GM10847 (cell line): ENCODE data around the gene CARD14.

Experiments
- POLR2A ChIP-seq: IDR thresholded peaks from 2 replicates; pipeline ENCODE4 v1.6.1; 2011; ENCODE audit not compliant: insufficient read length; ENCODE audit errors: extremely low read depth

Gene CARD14

DNA sequence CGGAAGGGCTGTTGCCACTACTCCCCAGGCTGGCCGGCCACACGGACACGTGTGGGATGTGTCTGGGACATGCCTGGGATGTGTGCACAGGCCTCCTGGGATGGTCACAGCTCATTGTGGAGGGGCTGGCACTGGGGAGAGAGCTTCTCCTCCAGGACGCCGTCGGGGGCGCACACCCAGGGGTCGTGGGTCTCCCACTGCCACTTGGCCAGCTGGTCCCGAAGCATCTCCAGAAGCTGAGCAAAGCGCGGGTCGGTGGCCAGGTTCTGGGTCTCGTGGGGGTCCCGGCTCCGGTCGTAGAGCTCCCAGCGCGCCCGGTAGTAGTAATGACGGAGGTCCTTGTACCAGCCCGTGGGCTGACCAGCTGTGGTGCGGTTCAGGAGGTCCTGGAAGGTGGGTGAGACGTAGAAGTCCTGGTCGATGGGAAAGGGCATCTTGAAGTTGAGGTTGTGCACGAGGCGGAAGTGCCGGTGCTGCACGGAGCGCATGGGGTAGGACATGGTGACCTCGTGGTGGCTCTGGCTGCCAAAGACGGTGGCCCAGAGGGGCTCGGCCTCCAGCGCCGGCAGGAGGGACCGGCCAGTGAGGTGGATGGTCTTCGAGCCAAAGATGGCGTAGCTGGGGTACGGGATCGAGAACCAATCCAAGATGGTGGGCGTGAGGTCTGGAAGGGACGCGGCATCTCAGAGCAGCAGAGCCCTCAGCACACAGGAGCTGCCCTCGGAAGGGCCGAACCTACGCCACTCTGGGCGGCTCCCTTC, 40.7 kb downstream of the CARD14 start:
- TF ChIP-seq POLR2A = no peak

DNA sequence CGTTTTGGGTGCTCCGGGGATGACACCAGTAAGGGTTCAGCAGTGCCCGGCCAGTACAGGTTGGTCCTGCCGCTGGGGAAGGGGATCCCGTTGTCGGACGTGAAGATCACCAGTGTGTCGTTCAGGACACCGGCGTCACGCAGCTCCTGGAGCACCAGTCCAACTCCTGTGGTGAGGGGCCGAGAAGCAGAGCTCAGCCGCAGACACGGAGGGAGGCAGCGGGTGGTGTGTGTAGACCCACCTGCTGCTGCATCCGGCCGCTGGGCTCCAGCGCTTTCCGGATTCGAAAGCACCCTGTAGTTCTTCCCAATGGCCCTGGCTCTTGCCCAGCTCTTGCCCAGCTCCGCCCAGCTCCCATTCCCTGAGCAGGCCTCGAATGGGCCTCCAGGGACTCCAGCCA, 42.3 kb downstream of the CARD14 start:
- TF ChIP-seq POLR2A = no peak

DNA sequence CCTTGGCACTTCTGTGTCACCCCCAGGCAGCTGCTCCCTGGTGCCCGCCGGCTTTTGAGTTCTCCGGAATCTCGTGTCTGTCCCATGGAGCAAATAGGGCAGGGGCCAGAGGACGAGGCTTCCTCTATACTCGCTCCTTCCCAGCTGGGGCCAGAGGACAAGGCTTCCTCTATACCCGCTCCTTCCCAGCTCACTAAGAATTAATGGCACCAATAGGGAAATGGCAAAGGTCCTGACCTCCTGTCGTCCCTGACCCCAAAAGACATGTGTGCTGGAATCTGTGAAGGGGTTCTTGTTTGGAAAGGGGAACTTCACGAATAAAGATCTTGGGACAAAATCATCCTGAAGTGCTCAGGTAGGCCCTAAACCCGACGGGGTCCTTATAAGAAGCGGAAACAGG, 42.7 kb downstream of the CARD14 start:
- TF ChIP-seq POLR2A = no peak

DNA sequence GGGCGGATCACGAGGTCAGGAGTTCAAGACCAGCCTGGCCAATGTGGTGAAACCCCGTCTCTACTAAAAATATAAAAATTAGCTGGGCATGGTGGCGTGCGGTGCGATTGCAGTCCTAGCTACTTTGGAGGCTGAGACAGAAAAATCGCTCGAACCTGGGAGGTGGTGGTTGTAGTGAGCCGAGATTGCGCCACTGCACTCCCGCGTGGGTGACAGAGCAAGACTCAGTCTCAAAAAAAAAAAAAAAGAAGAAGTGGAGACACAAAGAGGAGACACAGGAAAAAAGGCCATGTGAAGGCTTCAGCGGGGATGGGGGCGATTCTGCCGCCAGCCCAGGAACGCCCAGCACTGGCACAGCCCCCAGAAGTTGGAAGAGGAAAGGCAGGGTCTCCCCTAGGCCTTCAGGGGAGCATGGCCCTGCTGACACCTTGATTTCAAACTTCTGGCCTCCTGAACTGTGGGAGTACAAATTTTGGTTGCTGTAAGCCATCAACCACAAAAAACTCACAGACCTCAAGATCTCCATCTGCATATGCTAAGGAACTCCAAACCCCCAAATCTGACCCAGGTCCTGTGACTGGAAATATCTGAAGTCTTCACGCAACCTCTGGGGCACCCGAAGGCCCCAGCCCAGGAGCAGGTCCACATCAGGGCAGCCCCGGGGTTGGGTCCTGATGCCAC, 43.3 kb downstream of the CARD14 start:
- no peak for TF ChIP-seq POLR2A

DNA sequence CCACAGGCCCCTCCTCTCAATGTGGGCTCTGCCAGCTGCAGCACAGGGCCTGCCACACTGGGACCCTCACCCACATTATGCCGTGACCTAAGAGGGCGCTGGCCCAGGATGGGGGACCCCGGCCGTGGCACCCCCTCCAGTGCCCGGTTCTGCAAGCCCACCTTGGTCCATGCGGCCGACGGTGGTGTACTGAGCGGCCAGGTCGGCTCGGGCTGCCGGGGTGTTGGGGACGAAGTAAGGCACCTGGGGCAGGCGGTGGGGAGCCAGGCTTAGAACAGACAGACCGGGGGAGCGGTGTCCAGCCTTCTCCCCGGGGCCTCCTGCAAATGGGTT, 43.8 kb downstream of the CARD14 start:
- no peak for TF ChIP-seq POLR2A

DNA sequence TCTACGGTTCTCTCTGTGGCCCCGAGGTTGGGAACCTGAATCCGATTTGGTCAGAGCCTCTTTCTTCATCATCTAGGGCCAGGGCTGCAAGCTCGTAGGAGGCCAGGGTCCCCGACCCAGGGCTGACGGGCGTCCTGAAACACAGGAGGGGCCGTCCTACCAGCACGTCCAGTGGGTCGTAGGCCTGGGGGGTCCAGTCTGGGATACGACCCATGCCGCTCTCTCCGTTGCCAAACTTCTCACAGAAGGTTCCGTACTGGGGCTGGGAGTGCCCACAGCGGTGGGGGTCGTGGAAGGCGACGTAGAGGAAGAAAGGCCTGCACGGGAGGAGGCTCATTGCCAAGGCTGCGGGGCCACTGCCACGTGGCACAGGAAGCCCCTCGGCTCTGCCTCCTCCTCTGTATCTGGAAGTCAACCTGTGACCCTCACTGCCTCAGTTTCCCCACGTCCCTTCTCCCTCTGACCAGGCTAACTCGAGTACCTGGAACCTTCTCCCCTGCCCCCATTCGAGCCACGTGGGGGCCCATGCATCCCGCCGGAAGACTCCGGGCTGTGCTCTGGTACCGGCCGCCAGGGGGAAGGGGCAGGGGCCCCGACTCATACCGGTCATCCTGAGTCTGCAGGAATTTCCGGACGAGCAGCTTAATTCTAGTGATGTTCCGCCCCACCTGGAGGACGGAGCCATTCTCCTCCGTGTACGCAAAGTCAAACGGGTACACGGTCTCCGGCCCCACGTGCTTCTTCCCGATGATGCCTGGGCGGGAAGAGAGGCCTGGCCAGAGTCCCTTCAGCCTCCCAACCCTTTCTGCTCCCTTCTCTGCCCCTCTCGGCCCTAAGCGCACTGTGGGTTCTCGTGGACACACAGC, 44.4 kb downstream of the CARD14 start:
- TF ChIP-seq POLR2A = no peak

DNA sequence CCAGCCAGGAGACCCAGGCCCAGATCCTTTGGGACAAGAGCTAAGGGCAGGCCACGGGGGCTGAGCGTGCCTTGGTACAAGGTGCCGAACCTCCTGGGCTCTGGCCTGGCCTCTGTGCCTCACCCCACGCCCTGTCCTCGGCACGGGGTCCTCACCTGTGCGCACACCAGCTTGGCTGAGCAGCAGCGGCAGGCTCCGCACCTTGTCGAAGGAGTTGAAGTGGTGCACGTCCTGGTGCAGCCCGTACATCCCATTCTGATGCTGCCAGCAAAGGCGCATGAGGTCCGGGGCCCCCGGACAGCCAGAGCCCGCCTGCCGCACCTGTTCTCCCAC, 45.0 kb downstream of the CARD14 start:
- TF ChIP-seq POLR2A = no peak

DNA sequence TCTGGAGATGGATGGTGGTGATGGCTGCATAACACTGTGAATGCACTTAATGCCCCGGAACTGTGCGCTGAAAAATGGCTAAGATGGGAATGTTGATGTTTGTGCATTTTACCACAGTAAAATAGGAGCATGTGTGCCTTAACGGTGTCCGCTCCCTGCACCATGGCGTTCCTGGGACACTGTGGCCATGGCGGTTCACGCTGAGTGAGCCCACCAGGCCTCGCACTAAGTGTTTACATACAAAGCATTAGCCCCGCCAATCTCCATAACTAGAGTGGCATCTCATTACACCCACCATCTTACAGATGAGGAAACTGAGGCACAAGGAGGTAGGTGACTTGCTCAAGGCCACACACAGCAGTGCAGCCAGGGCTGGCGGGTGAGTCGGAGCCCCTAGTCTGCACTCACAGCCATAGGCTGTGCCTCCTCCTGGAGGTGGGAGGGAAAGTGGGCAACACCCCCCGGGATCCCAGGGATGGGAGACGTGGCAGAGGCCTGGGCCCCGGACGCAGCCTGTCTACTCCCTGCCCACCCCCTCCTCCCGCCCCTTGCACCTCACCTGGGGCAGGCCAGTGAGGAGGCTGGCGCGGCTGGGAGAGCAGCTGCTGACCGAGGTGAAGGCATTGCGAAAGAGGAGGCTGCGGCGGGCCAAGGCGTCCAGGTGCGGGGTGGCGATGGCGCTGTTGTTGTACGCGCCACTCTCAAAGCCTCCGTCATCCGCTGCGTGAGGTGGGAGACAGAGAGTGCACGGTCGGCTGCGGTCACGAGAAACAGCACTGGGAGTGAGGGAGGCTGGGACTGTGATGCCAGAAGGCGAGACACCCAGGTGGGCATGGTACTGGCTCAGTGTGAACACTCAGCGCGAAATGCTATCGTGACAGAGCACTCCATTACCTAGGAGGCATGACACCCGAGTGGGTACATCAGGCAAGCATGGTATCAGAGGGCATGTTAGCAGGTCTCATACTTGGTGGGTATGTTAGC, 46.9 kb downstream of the CARD14 start:
- no peak for TF ChIP-seq POLR2A

DNA sequence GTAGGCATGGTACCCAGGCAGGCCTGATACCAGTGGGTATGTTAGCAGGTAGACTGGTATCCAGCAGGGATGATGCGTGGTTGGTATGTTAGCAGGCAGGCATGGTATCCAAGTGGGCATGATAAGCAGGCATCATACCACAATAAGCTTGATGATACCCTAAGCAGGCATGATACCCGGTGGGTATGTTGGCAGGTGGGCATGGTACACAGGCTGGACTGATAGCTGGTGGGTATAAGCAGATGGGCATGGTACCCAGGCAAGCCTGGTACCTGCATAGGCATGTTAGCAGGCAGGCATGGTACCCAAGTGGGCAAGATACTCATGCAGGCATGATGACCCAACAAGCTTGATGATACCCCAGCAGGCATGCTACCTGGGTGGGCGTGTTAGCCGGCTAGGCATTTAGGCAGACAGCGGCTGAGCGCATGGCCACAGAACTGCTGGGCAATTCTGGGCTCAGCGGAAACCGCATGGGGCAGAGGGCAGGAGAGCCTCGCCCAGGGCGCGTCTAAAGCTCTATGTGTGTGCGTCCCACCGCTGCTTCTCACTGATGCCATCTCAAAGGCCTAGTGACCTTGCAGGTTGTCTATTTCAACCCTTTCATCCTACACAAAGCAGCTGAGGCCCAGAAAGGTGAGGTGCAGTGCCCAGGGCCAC, 48.0 kb downstream of the CARD14 start:
- TF ChIP-seq POLR2A = no peak

DNA sequence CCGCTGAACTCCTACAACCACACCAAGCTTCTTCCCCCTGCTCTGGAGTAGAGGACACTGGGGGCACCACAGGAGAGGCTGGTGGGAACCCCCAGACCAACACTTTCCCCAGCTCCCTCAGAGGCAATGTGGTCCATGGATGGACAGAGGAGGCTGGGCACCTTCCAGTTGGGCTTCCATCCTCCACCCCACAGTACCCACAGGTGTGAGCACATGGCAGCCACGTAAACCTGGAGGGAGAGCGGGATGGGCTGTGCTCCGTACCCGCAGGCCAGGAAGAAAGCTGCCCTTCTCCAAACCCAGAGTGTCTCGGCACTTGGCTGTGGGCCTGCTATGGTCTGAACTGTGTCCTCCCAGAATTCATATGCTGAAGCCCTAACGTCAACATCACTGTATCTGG, 48.6 kb downstream of the CARD14 start:
- TF ChIP-seq POLR2A = no peak

DNA sequence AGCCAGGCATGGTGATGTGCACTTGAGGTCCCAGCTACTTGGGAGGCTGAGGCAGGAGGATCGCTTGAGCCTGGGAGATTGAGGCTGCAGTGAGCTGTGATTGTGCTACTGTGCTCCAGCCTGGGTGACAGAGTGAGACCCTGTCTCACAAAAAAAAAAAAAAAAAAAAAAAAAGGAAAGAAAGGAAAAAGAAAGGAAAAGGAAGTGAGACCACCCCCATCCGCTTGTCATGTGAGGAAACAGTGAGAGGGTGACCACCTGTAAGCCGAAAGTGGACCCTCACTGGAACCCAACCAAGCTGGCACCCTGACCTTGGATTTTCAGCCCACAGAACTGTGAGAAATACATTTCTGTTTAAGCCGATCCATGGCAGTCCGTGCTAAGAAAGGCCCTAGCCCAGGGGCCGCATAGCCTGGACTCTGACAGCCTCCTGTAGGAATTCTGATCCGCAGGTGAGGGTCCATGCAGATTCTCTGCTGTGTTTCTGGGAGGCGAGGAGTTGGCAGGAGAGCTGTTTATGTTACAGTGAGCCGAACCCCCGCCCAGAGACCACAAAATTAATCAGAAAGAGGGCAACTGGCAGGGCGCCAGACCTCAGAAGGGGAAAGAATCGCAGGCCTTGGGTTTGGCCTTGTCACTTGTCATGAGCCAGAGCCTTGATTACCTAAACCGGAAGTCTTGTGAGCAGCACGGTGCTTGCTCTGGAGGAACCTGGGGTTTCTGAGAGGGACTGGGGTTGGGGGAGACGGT, 49.4 kb downstream of the CARD14 start:
- TF ChIP-seq POLR2A = no peak

DNA sequence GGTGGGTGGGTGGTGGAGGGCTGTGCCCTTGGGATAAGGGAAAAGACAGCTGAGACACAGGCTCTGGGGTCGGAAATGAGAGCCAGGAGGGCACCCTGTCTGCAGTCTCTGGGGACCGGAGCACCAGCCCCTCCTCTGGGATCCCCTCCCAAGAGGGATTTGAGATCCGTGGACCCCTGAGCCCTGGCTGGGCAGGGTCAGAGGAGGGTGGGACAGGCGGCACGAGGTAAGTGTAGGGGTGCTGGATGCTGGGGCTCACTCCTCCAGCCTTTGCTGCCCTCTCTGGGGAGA, 49.9 kb downstream of the CARD14 start:
- no peak for TF ChIP-seq POLR2A

DNA sequence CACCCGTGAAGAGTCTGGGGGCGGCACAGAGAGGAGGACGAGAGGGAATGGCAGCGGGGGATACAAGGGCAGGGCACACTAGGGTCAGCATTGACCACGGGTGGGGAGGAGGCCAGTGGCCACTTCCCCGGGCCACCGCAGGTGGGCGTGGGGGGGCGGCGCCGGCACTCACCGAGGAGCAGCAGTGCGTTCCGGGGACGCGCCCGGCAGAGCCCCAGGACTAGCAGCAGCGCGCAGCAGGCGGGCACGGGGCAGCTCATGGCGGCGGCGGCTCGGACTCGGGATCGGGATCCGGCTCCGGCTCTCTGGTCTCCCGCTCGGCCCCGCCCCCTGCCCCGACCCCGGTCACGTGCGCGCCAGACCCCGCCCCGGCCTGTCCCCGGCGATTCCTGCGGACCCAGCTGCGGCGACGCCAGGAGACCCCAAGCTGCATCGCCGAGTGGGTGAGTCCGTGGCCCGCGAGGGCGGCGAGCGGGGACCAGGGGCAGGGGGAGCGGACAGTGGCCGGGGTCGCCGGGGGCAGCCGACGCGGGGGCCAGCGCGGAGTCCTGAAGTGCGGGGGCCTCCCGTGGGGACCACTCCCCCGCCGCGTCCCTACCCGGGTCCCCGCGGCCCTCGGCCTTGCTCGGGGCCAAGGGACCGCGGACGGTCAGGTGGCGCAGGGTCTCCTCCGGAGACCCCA, 50.4 kb downstream of the CARD14 start, which contains the start of the genes SGSH and SLC26A11:
Gene SGSH (minus strand): TSS at position 280 of the 682 bp plus-strand sequence. CDS start 20 bp downstream, at position 260.
Gene SLC26A11 (plus strand): TSS at position 374 of the 682 bp plus-strand sequence. CDS start 1,134 bp downstream, outside the sequence.
- peak; percentile 24 for TF ChIP-seq POLR2A
